ENCODE results near the gene SEMA3D. TPM values are rescaled to one million over a fixed set of nuclear protein-coding genes. Genes with fewer than 3 reads are reported as not detected.

The SEMA3D gene
- total and polyA plus RNA-seq, 2 experiments from 2014 or later, result 1.5 to 7.2 TPM

- Histone ChIP-seq H3K79me2 (replicated peaks; ENCODE audit: insufficient read depth) (no peaks in the 10 kb centered on the region), H3K27me3 (ENCODE audit: insufficient read depth) (no peaks in the 10 kb centered on the region), H3F3A (replicated peaks; ENCODE audit: low read depth) (no peaks in the 10 kb centered on the region), H3K27ac (ENCODE audit: low read depth) (no peak overlapping the region), H3K4me1 (ENCODE audit: insufficient read depth) (peaks cover under 1% of the 10 kb centered on the region; the same call in 1 of the 2 replicates), H4K20me1 (replicated peaks; ENCODE audit: insufficient read depth) (no peaks in the 10 kb centered on the region), H3K4me3 (no peak overlapping the region), H2AFZ (no peak overlapping the region), H3K9me2 (ENCODE audit: insufficient read depth) (no peaks in the 10 kb centered on the region), H3K36me3 (ENCODE audit: insufficient read depth) (no peaks in the 10 kb centered on the region), H3K4me2 (no peak overlapping the region)
- Mint-ChIP-seq H3K36me3 (ENCODE audit: low read depth) (no peaks in the 10 kb centered on the region), H3K27me3 (ENCODE audit: insufficient read depth, low read depth, poor library complexity) (no peaks in the 10 kb centered on the region), H3K27ac (no peak overlapping the region), H3K9me3 (no peaks in the 10 kb centered on the region), H3K4me3 (no peak overlapping the region), H3K4me1 (no peaks in the 10 kb centered on the region; the same call in 2 of the 3 replicates)
- DNase-seq (ENCODE audit: low spot score) (no peak), ATAC-seq (no peak)
- no peak for TF ChIP-seq EZH2phosphoT487 (IDR thresholded peaks at IDR 0.05; ENCODE audit: unreplicated experiment)
- no peak for TF ChIP-seq JUNB (IDR thresholded peaks at IDR 0.05; ENCODE audit: unreplicated experiment)
- no peak for TF ChIP-seq ZNF331 (CRISPR knock-in tag; IDR thresholded peaks at IDR 0.05; ENCODE audit: low read depth)
- TF ChIP-seq STAT1 (IDR thresholded peaks at IDR 0.05; ENCODE audit: unreplicated experiment), result no peak
- TF ChIP-seq EZH2 (IDR thresholded peaks at IDR 0.05; ENCODE audit: low read depth, unreplicated experiment), result no peak
- no peak for TF ChIP-seq REST (IDR thresholded peaks at IDR 0.05; ENCODE audit: unreplicated experiment)
- no peak for TF ChIP-seq ZNF462 (CRISPR knock-in tag; IDR thresholded peaks at IDR 0.05)
- TF ChIP-seq NANOG (IDR thresholded peaks at IDR 0.05; ENCODE audit: borderline replicate concordance), result no peak
- TF ChIP-seq CTCF (conservative IDR thresholded peaks at IDR 0.05; ENCODE audit: low read depth in 2 of 2), result no peak
- no peak for TF ChIP-seq ZNF114 (CRISPR knock-in tag; IDR thresholded peaks at IDR 0.05)
- TF ChIP-seq ETS1 (IDR thresholded peaks at IDR 0.05), result no peak
- no peak for TF ChIP-seq CREB1 (CRISPR knock-in tag; IDR thresholded peaks at IDR 0.05; ENCODE audit: low read depth)
Measured at GRCh38 chr7:85025312-85025756, 161.5 kb downstream of the SEMA3D start.

All from GM23338 (cell line).